HepG2 (cell line): ENCODE results near the gene ADAD1. TPM values are rescaled to one million over a fixed set of nuclear protein-coding genes. Genes with fewer than 3 reads are reported as not detected.

Experiments used
- ATAC-seq: fragments of 200-7000 bp; cut with Tn5 transposase; 3 replicates; pipeline ENCODE4 v1.9.1; 2020; ENCODE audit warnings: mild to moderate bottlenecking, moderate library complexity
- Bru-seq: library from RNA; stranded (reverse); fragments of 400-500 nt; gene quantifications from one replicate; lab custom pipeline; 2021; lab: Mats Ljungman, UMichigan
- BruChase-seq, 2 experiments: library from RNA; stranded (reverse); fragments of 400-500 nt; gene quantifications; one replicate each; lab custom pipeline; 2021; lab: Mats Ljungman, UMichigan
- BruUV-seq: library from RNA; stranded (reverse); fragments of 400-500 nt; replicated peaks from 2 replicates; lab custom pipeline; 2021; lab: Mats Ljungman, UMichigan
- CTCF ChIA-PET: fragments of 300-600 bp; formaldehyde crosslinking; extraction: SDS; loops from one replicate; lab custom pipeline; 2021; ENCODE audit warnings: low total read pairs, inconsistent platforms, low intra/inter-chr PET ratio; lab: Yijun Ruan, JAX
- POLR2A ChIA-PET: fragments of 350-600 bp; sonication (Branson Sonifier 250); formaldehyde crosslinking; loops from one replicate; lab custom pipeline; 2020; ENCODE audit warnings: antibody characterized with exemption, inconsistent platforms; lab: Yijun Ruan, JAX
- DNase-seq: peaks from one replicate; pipeline ENCODE4 v3.0.0-alpha.2; 2015; ENCODE audit warnings: low spot score
- FAIRE-seq: peaks from 3 replicates; lab custom pipeline; 2011; peaks lifted over from hg19 to GRCh38; lab: Jason Lieb, UNC
- H2AFZ ChIP-seq: one replicate; pipeline ENCODE4 v1.6.1; 2011; ENCODE audit warnings: low read length, inconsistent platforms
- H3K27ac ChIP-seq: fragments of 300-600 bp; 3 replicates; pipeline ENCODE4 v1.8.0; 2011; ENCODE audit warnings: mixed run types, mild to moderate bottlenecking, mixed read lengths, low read length, inconsistent platforms; ENCODE audit not compliant: insufficient read depth; ENCODE audit errors: extremely low read length
- H3K27me3 ChIP-seq, 2 experiments: fragments of 200-600 bp in 1 of 2; 2 replicates in 1 of 2; 3 replicates in 1 of 2; pipeline versions ENCODE4 v1.6.0 to v1.8.0; 2011; ENCODE audit warnings: low read length in 2 of 2, mild to moderate bottlenecking in 2 of 2, moderate library complexity in 2 of 2, inconsistent platforms in 1 of 2; ENCODE audit not compliant: insufficient read depth in 2 of 2, control insufficient read depth in 1 of 2
- H3K36me3 ChIP-seq, 2 experiments: fragments of 200-600 bp in 1 of 2; replicated peaks in 1 of 2; 2 replicates in 1 of 2; 3 replicates in 1 of 2; pipeline versions ENCODE4 v1.5.1 to v1.8.0; 2011; ENCODE audit warnings: low read length in 2 of 2, inconsistent platforms in 1 of 2; ENCODE audit not compliant: insufficient read depth in 2 of 2, control insufficient read depth in 1 of 2
- H3K4me1 ChIP-seq: 2 replicates; pipeline ENCODE4 v1.5.1; 2012; ENCODE audit warnings: low read length, inconsistent platforms; ENCODE audit not compliant: insufficient read depth
- H3K4me2 ChIP-seq: 2 replicates; pipeline ENCODE4 v1.6.0; 2011; ENCODE audit warnings: low read depth, low read length, inconsistent platforms
- H3K4me3 ChIP-seq, 3 experiments: fragments of 200-600 bp in 1 of 3; sonication (generic), shearing (Covaris generic) in 1 of 3; replicated peaks in 1 of 3; 2 replicates each; pipeline ENCODE4 v1.5.1; 2011 to 2016; ENCODE audit warnings: low read length in 3 of 3, inconsistent platforms in 2 of 3, low read depth in 2 of 3, mild to moderate bottlenecking in 2 of 3, control low read depth in 1 of 3, mixed read lengths in 1 of 3; ENCODE audit not compliant: insufficient read depth in 1 of 3
- H3K79me2 ChIP-seq: one replicate; pipeline ENCODE4 v1.6.1; 2011; ENCODE audit warnings: low read length, inconsistent platforms; ENCODE audit not compliant: insufficient read depth
- H3K9ac ChIP-seq: 2 replicates; pipeline ENCODE4 v1.6.0; 2011; ENCODE audit warnings: mild to moderate bottlenecking, low read depth, low read length, inconsistent platforms; ENCODE audit not compliant: insufficient read depth
- H3K9me3 ChIP-seq: 2 replicates; pipeline ENCODE4 v1.5.1; 2012; ENCODE audit warnings: mild to moderate bottlenecking, low read length
- H4K20me1 ChIP-seq: 2 replicates; pipeline ENCODE4 v1.6.0; 2011; ENCODE audit warnings: inconsistent platforms, mild to moderate bottlenecking, low read length, moderate library complexity; ENCODE audit not compliant: insufficient read depth
- ELF1 ChIP-seq: sonication (generic); formaldehyde crosslinking; IDR thresholded peaks from 2 replicates; pipeline ENCODE4 v1.4.0; 2020; ENCODE audit warnings: missing genetic modification reagents
- MAFK ChIP-seq, 2 experiments: IDR thresholded peaks in 1 of 2; conservative IDR thresholded peaks in 1 of 2; 2 replicates each; pipeline ENCODE4 v1.6.1; 2011; ENCODE audit warnings: improper control_type of control experiment in 2 of 2, low read length in 2 of 2
- MED8 ChIP-seq: sonication (generic); formaldehyde crosslinking; IDR thresholded peaks from 2 replicates; pipeline ENCODE4 v1.8.1; 2023; ENCODE audit warnings: mild to moderate bottlenecking, missing genetic modification reagents; ENCODE audit not compliant: insufficient replicate concordance
- SMAD9 ChIP-seq: sonication (generic); formaldehyde crosslinking; IDR thresholded peaks from 2 replicates; pipeline ENCODE4 v1.5.1; 2020; ENCODE audit warnings: mild to moderate bottlenecking, missing genetic modification reagents
- TP53 ChIP-seq: sonication (generic); formaldehyde crosslinking; conservative IDR thresholded peaks from 2 replicates; pipeline ENCODE4 v1.4.0; 2020; ENCODE audit warnings: missing genetic modification reagents
- TRIM24 ChIP-seq: sonication (generic); formaldehyde crosslinking; IDR thresholded peaks from 2 replicates; pipeline ENCODE4 v1.8.0; 2022; ENCODE audit warnings: mild to moderate bottlenecking, missing genetic modification reagents
- ZNF17 ChIP-seq: sonication (generic); formaldehyde crosslinking; IDR thresholded peaks from 2 replicates; pipeline ENCODE4 v1.5.0; 2020; ENCODE audit warnings: mild to moderate bottlenecking, missing genetic modification reagents
- ZNF335 ChIP-seq: sonication (generic); formaldehyde crosslinking; IDR thresholded peaks from 2 replicates; pipeline ENCODE4 v1.4.0; 2020; ENCODE audit warnings: missing genetic modification reagents
- ZNF44 ChIP-seq: sonication (generic); formaldehyde crosslinking; IDR thresholded peaks from 2 replicates; pipeline ENCODE4 v1.5.1; 2020; ENCODE audit warnings: mild to moderate bottlenecking, missing genetic modification reagents
- ZNF546 ChIP-seq: sonication (generic); formaldehyde crosslinking; conservative IDR thresholded peaks from 2 replicates; pipeline ENCODE4 v1.8.1; 2023; ENCODE audit warnings: mild to moderate bottlenecking, missing genetic modification reagents
- ZNF614 ChIP-seq: IDR thresholded peaks from 2 replicates; pipeline ENCODE4 v1.6.1; 2018; ENCODE audit warnings: missing biosample characterization, missing genetic modification reagents, inconsistent platforms, borderline replicate concordance
- WGBS: methylation state at CpG from one replicate; pipeline ENCODE4 v1.1.6; 2017; ENCODE audit warnings: low lambda C conversion rate; 5-methylcytosine and 5-hydroxymethylcytosine counted together
- in situ Hi-C: cut with HindIII; loops from 2 replicates; pipeline ENCODE4 v1.10.0; 2017; ENCODE audit warnings: low pct_unique_long_range_greater_than_20kb; ENCODE audit not compliant: extremely low pct_ligation_motif_present
- intact Hi-C: fragments of 100-400 bp; cut with micrococcal nuclease; formaldehyde crosslinking; loops from one replicate; pipeline ENCODE4 v1.10.0; 2022; ENCODE audit not compliant: unreplicated experiment
- long read RNA-seq, 2 experiments: library from RNA in 1 of 2; library from polyadenylated mRNA in 1 of 2; stranded (forward) in 1 of 2; unstranded in 1 of 2; transcript quantifications; one replicate each; pipeline ENCODE4 v2.0.0, GENCODE V29; 2019 to 2022
- polyA minus RNA-seq, 3 experiments: library from RNA; depleted of rRNA, polyadenylated mRNA; stranded (reverse); fragments of >200 nt; gene quantifications; 2 replicates each; pipeline ENCODE4 v1.2.3, GENCODE V29; 2011; ENCODE audit warnings: low replicate concordance in 1 of 3
- polyA plus RNA-seq, 8 experiments: library from polyadenylated mRNA; depleted of rRNA in 3 of 8; stranded (reverse) in 7 of 8; unstranded in 1 of 8; fragments of >200 nt; fragmentation: Illumina TruSeq in 4 of 8; extraction: Trizol in 4 of 8; gene quantifications; 2 replicates each; pipeline versions ENCODE4 v1.2.1 to v1.2.3, GENCODE V29; 2011 to 2016; ENCODE audit warnings: low read depth in 4 of 8, missing spikeins in 1 of 8, mixed read lengths in 1 of 8; ENCODE audit not compliant: insufficient read depth in 1 of 8
- total RNA-seq, 5 experiments: library from RNA; depleted of rRNA; stranded (reverse); fragments of >200 nt; fragmentation: Illumina TruSeq; extraction: Trizol; gene quantifications; 2 replicates each; pipeline ENCODE4 v1.2.3, GENCODE V29; 2016; ENCODE audit warnings: low read depth in 1 of 5
- TF ChIP-seq, protein P1 (sequence below): IDR thresholded peaks from 2 replicates; pipeline ENCODE4 v1.6.1; 2012; ENCODE audit warnings: low read length, improper control_type of control experiment

ADAD1 gene
- total RNA-seq (2016; rRNA removed; fragmentation: Illumina TruSeq; extraction: Trizol) (not detected in 2 replicates), polyA plus RNA-seq (2011; rRNA removed) (not detected in 2 replicates), polyA minus RNA-seq (2011; rRNA and poly(A)+ RNA removed; ENCODE audit: low replicate concordance) (not detected in 2 replicates), Bru-seq, nascent RNA (not detected), BruChase-seq, experiment 1, labeled RNA remaining after a 6-hour chase (not detected), BruChase-seq, experiment 2, labeled RNA remaining after a 2-hour chase (not detected)
- not detected in 2 replicates for total RNA-seq (2016; cell fraction: cytosol; rRNA removed; fragmentation: Illumina TruSeq; extraction: Trizol; ENCODE audit: low read depth)
- total RNA-seq (2016; cell fraction: insoluble cytoplasmic fraction; rRNA removed; fragmentation: Illumina TruSeq; extraction: Trizol), result not detected in 2 replicates
- total RNA-seq (2016; cell fraction: membrane; rRNA removed; fragmentation: Illumina TruSeq; extraction: Trizol), result not detected in 2 replicates
- not detected in 2 replicates for total RNA-seq (2016; cell fraction: nucleus; rRNA removed; fragmentation: Illumina TruSeq; extraction: Trizol)
- not detected in 2 replicates for polyA plus RNA-seq (2011; cell fraction: cytosol; rRNA removed)
- polyA plus RNA-seq (2011; cell fraction: nucleus; rRNA removed), result not detected in 2 replicates
- polyA plus RNA-seq (2012), result not detected in 2 replicates
- not detected in 2 replicates for polyA plus RNA-seq (2016; cell fraction: cytosol; fragmentation: Illumina TruSeq; extraction: Trizol; ENCODE audit: low read depth)
- not detected in 2 replicates for polyA plus RNA-seq (2016; cell fraction: insoluble cytoplasmic fraction; fragmentation: Illumina TruSeq; extraction: Trizol; ENCODE audit: low read depth)
- not detected in 2 replicates for polyA plus RNA-seq (2016; cell fraction: membrane; fragmentation: Illumina TruSeq; extraction: Trizol; ENCODE audit: low read depth)
- polyA plus RNA-seq (2016; cell fraction: nucleus; fragmentation: Illumina TruSeq; extraction: Trizol; ENCODE audit: insufficient read depth, low read depth), result not detected in 2 replicates
- not detected in 2 replicates for polyA minus RNA-seq (2011; cell fraction: cytosol; rRNA and poly(A)+ RNA removed)
- polyA minus RNA-seq (2011; cell fraction: nucleus; rRNA and poly(A)+ RNA removed), result not detected in 2 replicates
- long read RNA-seq, experiment 1, result 0 reads
- long read RNA-seq, experiment 2, result 0 reads

DNA sequence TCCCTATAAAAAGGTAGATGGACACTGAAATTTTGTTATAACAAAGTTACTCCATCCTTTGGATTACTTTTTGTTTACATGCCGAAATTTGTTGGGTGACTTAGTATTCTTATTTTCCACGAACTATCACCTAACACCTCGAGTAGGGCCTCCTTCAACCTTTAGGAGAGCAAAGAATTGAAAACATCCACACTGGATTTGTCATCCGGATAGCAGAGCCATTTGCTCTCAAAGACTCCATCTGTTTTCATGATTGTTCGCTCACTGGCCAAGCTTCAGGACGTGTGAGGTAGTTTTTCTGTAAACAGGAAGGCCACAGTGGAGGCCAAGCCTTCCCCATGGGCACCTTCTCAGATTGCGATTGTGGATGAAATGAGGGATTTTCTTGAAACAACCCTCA lies at the start of gene ADAD1:
Gene ADAD1 (plus strand): TSS at position 301 of the 400 bp plus-strand sequence. CDS start 1,059 bp downstream, outside the sequence.
- POLR2A ChIA-PET, result no interaction called here
- no TSS peak for BruUV-seq

More for the DNA sequence above, at the start of gene ADAD1:
- no peaks in the 10 kb centered on the region for H3K4me1 ChIP-seq
- H3K27me3 ChIP-seq, result no peaks in the 10 kb centered on the region; a peak in 1 of 5 replicates
- H3K4me2 ChIP-seq, result no peak within 1 kb of the TSS
- DNase-seq, result no peak
- in situ Hi-C loops, result no loop called here
- no peak for ATAC-seq
- no peaks in the 10 kb centered on the region for H3K9me3 ChIP-seq
- no peaks in the 10 kb centered on the region for H3K79me2 ChIP-seq
- CTCF ChIA-PET, result no interaction called here
- H3K36me3 ChIP-seq, result no peaks in the 10 kb centered on the region
- H2AFZ ChIP-seq, result no peak within 1 kb of the TSS
- WGBS, result 32% methylated on average over 7 of the region's 7 CpGs
- H3K9ac ChIP-seq, result no peak within 1 kb of the TSS
- intact Hi-C loops, result no loop called here
- TF ChIP-seq TRIM24 (no peak), ZNF44 (CRISPR knock-in tag) (no peak), SMAD9 (CRISPR knock-in tag) (no peak), ELF1 (no peak), ZNF546 (CRISPR knock-in tag) (no peak), ZNF335 (CRISPR knock-in tag) (no peak), ZNF17 (CRISPR knock-in tag) (no peak), MED8 (CRISPR knock-in tag) (no peak), MAFK (conservative IDR thresholded peaks at IDR 0.05 in 1 of 2, IDR thresholded peaks at IDR 0.05 in 1 of 2; ENCODE audit: low read length in 2 of 2) (no peak), ZNF614 (CRISPR knock-in tag) (no peak), TP53 (CRISPR knock-in tag) (no peak)
- TF ChIP-seq, protein P1, sequence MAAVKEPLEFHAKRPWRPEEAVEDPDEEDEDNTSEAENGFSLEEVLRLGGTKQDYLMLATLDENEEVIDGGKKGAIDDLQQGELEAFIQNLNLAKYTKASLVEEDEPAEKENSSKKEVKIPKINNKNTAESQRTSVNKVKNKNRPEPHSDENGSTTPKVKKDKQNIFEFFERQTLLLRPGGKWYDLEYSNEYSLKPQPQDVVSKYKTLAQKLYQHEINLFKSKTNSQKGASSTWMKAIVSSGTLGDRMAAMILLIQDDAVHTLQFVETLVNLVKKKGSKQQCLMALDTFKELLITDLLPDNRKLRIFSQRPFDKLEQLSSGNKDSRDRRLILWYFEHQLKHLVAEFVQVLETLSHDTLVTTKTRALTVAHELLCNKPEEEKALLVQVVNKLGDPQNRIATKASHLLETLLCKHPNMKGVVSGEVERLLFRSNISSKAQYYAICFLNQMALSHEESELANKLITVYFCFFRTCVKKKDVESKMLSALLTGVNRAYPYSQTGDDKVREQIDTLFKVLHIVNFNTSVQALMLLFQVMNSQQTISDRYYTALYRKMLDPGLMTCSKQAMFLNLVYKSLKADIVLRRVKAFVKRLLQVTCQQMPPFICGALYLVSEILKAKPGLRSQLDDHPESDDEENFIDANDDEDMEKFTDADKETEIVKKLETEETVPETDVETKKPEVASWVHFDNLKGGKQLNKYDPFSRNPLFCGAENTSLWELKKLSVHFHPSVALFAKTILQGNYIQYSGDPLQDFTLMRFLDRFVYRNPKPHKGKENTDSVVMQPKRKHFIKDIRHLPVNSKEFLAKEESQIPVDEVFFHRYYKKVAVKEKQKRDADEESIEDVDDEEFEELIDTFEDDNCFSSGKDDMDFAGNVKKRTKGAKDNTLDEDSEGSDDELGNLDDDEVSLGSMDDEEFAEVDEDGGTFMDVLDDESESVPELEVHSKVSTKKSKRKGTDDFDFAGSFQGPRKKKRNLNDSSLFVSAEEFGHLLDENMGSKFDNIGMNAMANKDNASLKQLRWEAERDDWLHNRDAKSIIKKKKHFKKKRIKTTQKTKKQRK, result no peak
- FAIRE-seq, result no peak
- no peaks in the 10 kb centered on the region for H4K20me1 ChIP-seq
- H3K27ac ChIP-seq, result no peak within 1 kb of the TSS
- H3K4me3 ChIP-seq, result no peak within 1 kb of the TSS
